ENCODE results near the gene RNF17.

DNA sequence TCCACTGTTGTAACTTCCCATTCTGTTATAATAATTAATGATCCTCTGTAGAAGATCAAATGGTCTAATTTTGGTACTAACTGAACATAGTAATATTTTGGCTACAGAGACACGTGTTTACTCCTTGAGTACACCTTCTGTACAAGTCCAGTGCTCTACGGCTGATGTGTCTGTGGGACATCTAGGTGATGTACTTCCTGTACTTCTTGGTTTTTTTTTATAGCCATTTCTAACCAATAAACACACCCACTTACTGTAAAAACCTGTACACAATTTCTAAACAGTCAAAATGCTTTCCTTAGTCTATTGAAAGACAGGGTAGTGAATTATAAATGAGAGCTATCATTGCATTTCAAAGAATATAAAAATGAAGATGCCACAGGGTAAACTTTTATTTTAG lies 118.7 kb downstream of the RNF17 start:
- TF ChIP-seq YY1 (IDR thresholded peaks at IDR 0.05; ENCODE audit: insufficient read depth, insufficient read length) = no peak
- TF ChIP-seq ZNF274 (IDR thresholded peaks at IDR 0.05; ENCODE audit: low read depth, low read length) = no peak
